Stimulated activated CD4-positive, alpha-beta T cell treated with anti-CD3 and anti-CD28 coated beads, Interleukin-12 subunit alpha, Interleukin-12 subunit beta, amount 100 ng/mL, for 24 hours (primary cell): ENCODE results near the gene NUAK1.

Experiments
- DNase-seq, 2 experiments: peaks; one replicate each; pipeline ENCODE4 v3.0.0-alpha.2; 2020; ENCODE audit warnings: low read depth in 2 of 2

The NUAK1 gene

DNA sequence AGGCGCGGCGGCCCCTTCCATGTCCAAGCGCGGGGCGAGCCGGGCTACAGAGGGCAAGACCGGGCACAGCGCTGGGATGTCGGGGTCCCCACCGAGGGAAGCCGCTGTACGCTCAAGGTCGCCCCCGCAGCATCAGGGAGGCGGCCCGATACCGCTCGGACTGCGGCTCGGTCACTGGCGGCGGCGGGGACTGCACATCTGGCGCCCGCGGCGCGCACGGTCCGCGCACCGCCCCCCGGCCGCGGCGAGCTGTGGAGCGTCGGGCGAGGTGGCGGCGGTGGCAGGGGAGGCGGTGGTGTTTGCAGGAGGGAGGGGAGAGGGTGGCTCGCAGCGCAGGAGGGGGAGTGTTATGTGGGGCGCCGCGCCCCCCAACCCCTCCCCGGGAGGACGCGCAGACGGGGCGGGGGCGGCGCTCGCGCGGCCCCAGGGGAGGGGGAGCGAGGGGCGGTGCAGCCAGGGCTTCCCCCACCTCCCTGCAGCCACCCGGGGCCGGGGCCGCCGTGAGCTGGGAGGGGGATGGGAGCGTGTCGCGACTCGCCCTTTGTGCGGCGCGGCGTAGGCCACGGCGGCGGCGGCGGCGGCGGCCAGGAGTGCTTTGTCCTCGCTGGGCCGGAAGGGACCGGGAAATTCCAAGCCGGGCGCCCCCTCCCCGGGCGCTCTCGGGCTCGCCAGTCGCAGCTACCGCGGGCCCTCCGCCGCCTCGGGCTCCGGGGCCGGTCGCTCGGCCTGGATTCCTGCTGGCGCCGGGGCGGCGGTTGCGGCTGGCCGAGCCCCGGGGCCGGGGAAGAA is at the start of gene NUAK1:
Gene NUAK1, minus strand, starts transcription at position 322 of the 789 bp plus-strand sequence. Its CDS starts 301 bp downstream, at position 21.
- no peak for DNase-seq

- DNase-seq, result no peak
Observed at GRCh38 chr12:106188256-106188655, 49.5 kb upstream of the NUAK1 start.

- no peak for DNase-seq
Observed at GRCh38 chr12:106187842-106188241, 49.1 kb upstream of the NUAK1 start.

GRCh38 chr12:106187155-106187789 is 48.5 kb upstream of the NUAK1 start:
- no peak for DNase-seq

GRCh38 chr12:106183735-106184134 is 45.0 kb upstream of the NUAK1 start:
- DNase-seq, result no peak

DNA sequence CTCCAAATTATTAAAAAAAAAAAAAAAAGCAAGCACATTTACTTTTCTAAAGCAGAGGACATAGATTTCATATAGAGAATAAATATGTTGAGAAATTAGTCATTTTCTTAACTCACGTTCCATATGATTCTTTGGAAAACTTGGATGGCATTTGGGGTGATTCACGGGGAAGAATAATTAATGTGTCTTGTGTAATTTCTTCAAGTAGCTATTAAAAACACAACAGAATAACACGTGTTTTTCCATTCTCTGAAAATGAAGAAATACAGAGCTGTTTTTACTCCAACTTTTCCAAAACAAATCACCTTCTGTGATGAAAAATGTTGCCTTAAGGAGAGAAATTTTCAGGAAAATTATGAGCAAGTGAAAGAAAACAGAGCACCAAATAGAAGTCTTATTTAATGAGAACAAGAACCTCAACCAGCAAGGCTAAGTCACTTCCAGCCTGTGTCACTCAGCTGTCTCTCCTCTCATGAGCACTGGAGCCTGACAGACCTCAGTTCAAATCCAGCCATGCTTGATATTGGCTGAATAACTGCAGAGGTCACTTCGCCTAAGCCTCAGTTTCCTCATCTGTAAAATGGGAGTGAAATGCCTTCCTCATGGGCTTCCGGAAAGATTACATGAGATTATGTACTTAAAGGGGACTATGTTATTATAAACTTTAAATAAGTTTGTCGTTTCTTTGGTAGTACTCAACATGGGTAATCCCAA is 42.8 kb upstream of the NUAK1 start:
- no peak for DNase-seq

- DNase-seq, result no peak
Observed at GRCh38 chr12:106179086-106179485, 40.3 kb upstream of the NUAK1 start.

GRCh38 chr12:106178562-106178961 is 39.8 kb upstream of the NUAK1 start:
- DNase-seq, result no peak

DNA sequence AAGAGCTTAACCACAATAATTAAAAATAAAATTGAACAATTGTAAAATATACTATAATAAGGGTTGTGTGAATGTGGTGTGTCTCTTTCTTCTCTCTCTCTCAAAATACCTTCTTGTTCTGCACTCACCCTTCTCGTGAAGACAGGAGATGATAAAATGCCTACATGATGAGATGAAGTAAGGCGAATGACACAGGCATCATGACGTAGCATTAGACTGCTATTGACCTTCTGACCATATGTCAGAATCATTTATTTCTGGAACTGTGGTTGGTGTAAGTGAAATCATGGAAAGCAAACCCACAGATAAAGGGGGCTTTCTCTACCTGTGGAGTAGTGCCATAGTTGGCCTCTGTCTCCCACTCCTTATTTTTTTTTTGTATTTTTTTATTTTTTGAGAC is 37.8 kb upstream of the NUAK1 start:
- DNase-seq, result no peak

DNA sequence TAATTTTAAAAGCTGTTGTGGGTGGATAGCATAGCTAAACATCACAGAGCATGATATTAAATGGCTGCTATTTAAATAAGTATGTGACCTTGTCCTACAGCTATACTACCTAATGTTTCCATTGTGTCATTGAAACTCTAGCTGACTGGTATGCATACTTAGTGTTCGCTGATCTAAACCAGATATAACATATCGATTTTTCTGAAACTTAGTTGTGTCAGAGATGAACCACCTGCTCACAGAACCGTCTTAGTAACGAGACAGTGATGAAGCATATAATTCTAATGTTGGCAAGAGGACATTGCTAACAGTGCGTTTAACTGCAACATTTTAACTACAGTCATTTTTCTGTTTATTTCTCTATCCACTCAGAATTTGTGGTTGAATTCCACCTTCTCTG is 36.1 kb upstream of the NUAK1 start:
- DNase-seq, result no peak

GRCh38 chr12:106173442-106173841 is 34.7 kb upstream of the NUAK1 start:
- no peak for DNase-seq

DNA sequence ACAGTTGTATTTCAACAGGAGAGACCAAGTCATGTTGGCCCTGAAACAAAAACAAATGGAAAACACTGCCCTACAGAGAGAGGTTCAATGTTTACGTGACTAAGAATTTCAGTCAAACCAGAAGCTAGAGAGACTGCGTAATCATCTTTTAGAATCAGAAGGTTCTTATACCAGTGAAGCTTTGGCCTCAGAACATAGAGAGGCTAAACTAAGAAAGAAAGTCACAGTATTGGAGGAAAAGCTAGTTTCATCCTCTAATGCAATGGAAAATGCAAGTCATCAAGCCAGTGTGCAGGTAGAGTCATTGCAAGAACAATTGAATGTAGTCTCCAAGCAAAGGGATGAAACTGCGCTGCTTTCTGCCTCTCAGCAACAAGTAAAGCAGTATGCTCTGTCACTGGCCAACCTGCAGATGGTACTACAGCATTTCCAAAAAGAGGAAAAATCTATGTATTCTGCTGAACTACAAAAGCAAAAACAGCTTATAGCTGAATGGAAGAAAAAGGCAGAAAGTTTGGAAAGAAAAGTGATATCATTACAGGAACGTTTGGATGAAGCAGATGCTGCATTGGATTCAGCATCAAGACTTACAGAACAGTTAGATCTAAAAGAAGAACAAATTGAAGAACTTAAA is 32.5 kb upstream of the NUAK1 start:
- DNase-seq, result no peak

GRCh38 chr12:106170285-106170684 is 31.5 kb upstream of the NUAK1 start:
- DNase-seq, result no peak

DNA sequence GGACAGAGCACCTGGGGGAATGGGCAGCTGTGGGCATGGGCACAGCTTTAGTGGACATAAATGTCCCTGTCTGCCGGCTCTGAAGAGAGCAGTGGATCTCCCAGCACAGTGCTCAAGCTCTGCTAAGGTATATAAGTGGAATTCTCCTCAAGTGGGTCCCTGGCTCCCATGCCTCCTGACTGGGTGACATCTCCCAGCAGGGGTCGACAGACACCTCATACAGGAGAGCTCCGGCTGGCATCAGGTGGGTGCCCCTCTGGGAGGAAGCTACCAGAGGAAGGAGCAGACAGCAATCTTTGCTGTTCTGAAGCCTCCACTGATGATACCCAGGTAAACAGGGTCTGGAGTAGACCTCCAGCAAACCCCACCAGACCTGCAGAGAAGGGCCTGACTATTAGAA is 25.0 kb upstream of the NUAK1 start:
- no peak for DNase-seq

GRCh38 chr12:106161491-106161890 is 22.7 kb upstream of the NUAK1 start:
- no peak for DNase-seq

DNA sequence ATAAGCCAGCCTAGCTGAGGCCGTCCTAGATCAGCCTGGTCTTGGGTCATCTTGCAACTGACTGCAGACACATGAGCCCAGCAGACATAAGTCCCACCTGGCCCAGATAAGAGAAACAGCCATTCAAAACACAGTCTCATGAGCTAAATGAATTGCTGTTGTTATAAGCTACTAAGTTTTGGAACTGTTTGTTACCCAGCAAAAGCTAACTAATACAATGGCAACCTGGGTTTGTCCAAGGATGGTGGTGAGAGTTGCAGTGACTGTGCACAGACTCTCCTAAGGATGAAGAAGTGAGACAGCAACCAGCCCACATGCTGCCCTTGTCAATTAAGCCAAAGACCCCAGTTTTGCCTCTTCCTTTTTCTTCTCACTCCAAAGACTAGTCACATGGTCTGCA is 22.2 kb upstream of the NUAK1 start:
- no peak for DNase-seq

DNA sequence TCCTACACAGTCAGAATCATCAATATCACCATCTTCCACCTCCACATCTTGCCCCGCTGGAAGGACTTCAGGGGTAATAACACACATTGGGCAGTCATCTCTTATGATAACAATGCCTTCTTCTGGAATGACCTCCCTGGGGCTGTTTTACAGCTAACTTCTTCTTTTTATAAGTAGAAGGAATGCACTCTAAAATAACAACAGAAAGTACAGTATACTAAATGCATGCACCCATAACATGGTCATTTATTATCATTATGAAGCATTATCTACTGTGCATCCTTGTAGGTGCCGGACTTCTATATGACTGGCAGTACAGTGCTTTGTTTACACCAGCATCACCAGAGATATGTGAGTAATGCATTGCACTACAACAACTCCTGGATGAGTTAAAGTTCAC is 19.0 kb upstream of the NUAK1 start:
- no peak for DNase-seq

DNA sequence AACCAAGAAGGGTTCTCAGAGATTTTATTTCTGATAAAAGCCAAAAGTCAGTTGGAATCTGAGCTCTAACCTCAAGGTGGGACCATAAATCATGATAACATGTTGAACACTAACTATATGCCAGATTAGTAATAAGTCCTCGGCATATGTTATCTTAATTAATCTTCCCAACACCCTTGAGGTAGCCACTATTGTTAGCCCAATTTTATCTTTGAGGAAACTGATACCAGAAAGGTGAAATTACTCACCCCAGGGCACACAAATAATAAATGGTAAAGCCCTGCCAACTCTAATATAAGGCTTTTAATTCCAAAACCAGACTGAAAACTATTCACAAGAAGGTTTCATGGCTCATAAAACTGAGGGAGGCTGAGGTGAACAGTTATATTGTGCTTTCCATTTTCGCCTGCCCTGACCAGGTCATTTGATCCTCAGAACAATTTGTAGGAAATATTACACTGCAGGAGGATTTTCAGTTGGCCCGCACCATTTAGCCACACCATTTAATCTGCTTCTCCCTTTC is 16.1 kb upstream of the NUAK1 start:
- DNase-seq, result no peak

GRCh38 chr12:106152334-106152733 is 13.6 kb upstream of the NUAK1 start:
- no peak for DNase-seq

DNA sequence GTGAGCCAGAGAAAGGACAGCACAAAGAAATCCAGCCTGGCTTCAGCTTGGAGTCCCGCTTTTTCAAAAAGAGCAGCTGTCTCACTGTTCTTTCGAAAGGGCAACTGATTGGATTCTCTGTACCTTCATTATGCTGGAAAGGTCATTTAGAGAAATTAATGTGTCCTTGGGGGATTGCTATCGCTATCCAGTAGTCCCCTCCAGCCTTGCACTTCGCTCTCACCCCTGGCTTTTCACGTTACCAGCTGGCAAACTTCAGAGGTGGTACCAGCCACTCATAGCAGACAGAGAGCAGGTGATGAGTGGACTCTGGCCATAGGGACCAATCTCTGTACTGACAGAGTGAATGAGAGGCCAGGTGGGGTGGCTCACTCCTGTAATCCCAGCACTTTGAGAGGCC is 11.8 kb upstream of the NUAK1 start:
- DNase-seq, result no peak

DNA sequence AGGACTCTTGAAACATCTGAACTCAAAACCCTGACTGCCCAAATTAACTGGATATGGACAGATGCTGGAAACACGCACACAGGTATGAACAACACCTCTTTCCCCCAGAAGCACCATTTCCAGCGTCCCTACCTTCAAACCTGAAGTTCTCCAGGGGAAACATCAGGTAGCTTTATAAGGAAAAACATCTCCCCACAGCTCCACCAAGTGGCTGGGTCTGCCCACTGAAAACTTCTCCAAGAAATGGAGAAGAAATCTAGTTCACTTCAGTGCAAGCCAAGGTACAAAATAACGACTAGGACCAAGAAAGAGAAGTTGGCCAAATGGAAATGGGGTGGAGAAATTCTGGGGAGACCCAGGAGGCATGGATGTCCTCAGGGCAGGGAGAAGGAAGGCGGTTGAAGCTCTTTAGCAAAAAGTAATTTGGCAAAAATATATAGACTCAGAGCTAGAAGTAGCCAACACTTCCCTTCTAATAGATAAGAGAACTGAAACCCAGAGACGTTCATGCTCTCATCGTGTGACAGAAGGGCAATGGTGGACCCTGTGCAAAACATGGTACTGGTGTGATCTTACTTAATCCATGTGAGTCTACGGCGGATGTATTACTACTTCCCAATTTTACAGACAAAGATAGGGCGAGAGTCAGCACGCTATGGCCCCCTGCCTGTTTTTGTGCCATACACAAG is 10.5 kb upstream of the NUAK1 start:
- no peak for DNase-seq

GRCh38 chr12:106147956-106148355 is 9.2 kb upstream of the NUAK1 start:
- no peak for DNase-seq
